A549 (cell line): ENCODE results near the gene PLEKHA5.
"Not testable (repeated sequence)": the region's sequence is repeated elsewhere in the genome, so short reads cannot be mapped to it uniquely, and the experiment has no call there.

Source experiments
- EP300 ChIP-seq, 2 experiments: fragments of >200 bp; sonication (Bioruptor Twin); formaldehyde crosslinking; IDR thresholded peaks; 2 replicates in 1 of 2; 3 replicates in 1 of 2; pipeline ENCODE4 v1.6.1; 2016 to 2017
- SREBF2 ChIP-seq: fragments of 450-650 bp; IDR thresholded peaks from 2 replicates; pipeline ENCODE4 v1.6.1; 2014; ENCODE audit warnings: mild to moderate bottlenecking, moderate library complexity
- TF ChIP-seq, protein P1 (sequence below): fragments of >200 bp; sonication (Bioruptor Twin); formaldehyde crosslinking; IDR thresholded peaks from 3 replicates; pipeline ENCODE4 v1.5.1; 2016
- TF ChIP-seq, protein P2 (sequence below): IDR thresholded peaks from 2 replicates; pipeline ENCODE4 v1.6.1; 2012
- TF ChIP-seq, protein P3 (sequence below): IDR thresholded peaks from 2 replicates; pipeline ENCODE4 v1.6.1; 2012

DNA sequence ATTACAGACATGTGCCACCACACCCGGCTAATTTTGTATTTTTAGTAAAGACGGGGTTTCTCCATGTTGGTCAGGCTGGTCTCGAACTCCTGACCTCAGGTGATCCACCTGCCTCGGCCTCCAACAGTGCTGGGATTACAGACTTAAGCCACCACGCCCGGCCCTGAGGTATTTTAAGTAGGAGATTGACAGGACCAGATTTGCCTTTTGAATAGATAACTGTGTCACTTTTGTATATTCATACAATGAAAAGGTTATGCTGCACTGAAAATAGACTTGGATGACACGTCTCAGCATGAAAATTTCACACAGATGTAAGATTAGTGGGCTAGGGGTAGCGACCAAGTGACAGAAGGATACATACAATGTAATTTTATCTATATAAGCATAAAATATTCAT is 263.1 kb downstream of the PLEKHA5 start:
- TF ChIP-seq, protein P1, sequence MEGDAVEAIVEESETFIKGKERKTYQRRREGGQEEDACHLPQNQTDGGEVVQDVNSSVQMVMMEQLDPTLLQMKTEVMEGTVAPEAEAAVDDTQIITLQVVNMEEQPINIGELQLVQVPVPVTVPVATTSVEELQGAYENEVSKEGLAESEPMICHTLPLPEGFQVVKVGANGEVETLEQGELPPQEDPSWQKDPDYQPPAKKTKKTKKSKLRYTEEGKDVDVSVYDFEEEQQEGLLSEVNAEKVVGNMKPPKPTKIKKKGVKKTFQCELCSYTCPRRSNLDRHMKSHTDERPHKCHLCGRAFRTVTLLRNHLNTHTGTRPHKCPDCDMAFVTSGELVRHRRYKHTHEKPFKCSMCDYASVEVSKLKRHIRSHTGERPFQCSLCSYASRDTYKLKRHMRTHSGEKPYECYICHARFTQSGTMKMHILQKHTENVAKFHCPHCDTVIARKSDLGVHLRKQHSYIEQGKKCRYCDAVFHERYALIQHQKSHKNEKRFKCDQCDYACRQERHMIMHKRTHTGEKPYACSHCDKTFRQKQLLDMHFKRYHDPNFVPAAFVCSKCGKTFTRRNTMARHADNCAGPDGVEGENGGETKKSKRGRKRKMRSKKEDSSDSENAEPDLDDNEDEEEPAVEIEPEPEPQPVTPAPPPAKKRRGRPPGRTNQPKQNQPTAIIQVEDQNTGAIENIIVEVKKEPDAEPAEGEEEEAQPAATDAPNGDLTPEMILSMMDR = not testable (repeated sequence)
- TF ChIP-seq, protein P2, sequence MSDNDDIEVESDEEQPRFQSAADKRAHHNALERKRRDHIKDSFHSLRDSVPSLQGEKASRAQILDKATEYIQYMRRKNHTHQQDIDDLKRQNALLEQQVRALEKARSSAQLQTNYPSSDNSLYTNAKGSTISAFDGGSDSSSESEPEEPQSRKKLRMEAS = not testable (repeated sequence)
- TF ChIP-seq, protein P3, sequence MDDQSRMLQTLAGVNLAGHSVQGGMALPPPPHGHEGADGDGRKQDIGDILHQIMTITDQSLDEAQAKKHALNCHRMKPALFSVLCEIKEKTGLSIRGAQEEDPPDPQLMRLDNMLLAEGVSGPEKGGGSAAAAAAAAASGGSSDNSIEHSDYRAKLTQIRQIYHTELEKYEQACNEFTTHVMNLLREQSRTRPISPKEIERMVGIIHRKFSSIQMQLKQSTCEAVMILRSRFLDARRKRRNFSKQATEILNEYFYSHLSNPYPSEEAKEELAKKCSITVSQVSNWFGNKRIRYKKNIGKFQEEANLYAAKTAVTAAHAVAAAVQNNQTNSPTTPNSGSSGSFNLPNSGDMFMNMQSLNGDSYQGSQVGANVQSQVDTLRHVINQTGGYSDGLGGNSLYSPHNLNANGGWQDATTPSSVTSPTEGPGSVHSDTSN = not testable (repeated sequence)
- TF ChIP-seq EP300 (IDR thresholded peaks at IDR 0.05); SREBF2: not testable (repeated sequence)
